HG02588 (cell line): Measurements from ENCODE around the gene BCAN.

Experiments
- ATAC-seq: cut with Tn5 transposase; IDR thresholded peaks from one replicate; pipeline ENCODE4 v1.9.1; 2021; ENCODE audit warnings: mild to moderate bottlenecking, moderate library complexity; ENCODE audit not compliant: unreplicated experiment

The BCAN gene

DNA sequence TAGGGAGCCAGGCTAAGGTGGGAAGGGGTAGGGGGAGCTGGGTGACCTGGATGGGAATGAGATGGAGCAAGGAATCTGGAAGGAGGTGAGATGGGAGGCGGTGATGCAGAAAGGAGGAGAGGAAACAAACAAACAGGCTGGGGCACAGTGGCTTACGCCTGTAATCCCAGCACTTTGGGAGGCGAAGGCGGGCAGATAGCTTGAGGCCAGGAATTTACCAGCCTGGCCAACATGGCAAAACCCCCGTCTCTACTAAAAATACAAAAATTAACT, 52.7 kb downstream of the BCAN start:
- no peak for ATAC-seq

DNA sequence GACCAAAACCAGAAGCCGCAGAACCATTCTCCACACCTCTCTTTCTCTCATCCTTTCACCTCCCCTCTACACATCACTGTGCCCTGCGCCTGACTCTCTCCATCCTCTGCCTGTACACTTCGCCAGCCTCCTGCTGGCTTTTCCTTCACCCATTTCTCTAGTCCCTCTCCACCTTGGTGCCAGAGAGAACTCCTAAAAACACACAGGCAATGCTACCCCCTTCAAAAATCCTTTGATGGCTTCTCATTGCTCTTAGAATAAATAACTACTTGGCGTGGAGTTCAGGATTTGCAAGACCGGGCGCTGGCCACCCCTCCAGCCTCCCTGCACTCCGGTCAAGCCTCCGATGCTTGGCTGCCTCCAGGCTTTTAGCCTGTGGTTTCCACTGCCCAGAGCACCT, 54.8 kb downstream of the BCAN start:
- no peak for ATAC-seq

- no peak for ATAC-seq
Measured at GRCh38 chr1:156697481-156697880, 55.6 kb downstream of the BCAN start.

DNA sequence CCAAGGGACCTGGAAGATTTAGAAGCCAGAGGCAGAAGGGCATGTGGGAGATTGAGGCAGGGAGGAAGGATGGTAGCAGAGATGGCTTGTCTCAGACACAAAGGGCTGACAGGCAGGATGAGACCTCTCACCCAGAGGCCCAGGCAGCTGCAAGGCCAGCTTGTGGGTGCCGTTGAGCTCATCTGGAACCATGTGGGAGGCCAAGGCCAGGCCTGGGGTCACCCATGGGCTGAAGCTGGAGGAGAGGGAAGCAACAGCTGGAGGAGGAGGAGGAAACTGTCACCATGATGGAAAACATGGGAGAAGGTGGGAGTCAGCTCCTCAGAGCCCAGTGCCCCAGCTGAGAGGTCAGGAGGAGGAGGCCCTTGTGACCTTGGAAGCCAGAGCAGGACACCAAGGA, 57.1 kb downstream of the BCAN start:
- ATAC-seq, result no peak

GRCh38 chr1:156700736-156701531, 59.0 kb downstream of the BCAN start:
- no peak for ATAC-seq

GRCh38 chr1:156703336-156703735, 61.4 kb downstream of the BCAN start:
- no peak for ATAC-seq

GRCh38 chr1:156703741-156704140, 61.8 kb downstream of the BCAN start:
- no peak for ATAC-seq

DNA sequence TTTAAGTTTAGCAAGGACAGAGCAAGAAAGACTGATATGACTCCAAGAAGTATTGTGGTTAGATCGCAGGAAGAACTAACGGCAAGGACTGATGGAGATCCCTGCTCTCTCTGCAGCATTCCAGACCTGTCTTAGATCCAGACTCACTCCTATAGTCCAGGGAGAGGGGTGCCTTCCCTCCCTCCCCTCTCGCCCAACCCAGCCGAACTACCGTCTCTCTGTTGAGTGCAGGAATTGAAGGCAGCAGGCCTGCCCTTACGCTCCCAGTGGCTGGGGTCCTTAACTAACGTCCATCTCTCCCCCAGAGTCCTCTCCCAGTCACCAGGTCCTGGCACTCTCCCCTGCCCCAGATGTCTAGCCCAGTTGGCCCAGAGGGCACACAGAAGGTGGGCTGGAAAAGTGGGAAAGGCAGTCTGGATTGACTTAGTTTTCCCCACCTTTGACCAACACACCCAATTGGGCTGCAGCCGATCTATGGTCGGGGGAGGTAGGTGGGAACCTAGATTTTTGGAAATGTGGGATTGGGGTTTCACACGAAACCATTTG, 62.3 kb downstream of the BCAN start:
- no peak for ATAC-seq

DNA sequence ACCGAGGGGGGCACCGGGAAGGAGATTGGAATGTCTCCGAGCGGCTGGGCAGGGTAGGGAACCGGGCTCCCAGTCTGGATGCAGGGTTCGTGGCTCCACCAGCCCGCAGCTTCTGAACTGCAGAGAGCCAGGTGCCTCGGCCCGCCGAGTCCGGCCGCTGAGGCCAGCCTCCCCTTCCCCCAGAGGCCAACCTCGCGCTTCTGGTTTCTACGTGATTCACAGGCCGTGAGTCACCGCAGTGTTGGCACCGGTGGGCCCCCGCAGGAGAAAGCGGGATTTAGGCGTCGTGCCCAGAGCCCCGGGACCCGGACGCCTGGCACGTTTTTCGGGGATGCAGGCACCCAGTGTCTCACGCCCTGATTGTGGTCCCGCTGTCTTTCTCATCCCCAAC, 63.0 kb downstream of the BCAN start:
- no peak for ATAC-seq

DNA sequence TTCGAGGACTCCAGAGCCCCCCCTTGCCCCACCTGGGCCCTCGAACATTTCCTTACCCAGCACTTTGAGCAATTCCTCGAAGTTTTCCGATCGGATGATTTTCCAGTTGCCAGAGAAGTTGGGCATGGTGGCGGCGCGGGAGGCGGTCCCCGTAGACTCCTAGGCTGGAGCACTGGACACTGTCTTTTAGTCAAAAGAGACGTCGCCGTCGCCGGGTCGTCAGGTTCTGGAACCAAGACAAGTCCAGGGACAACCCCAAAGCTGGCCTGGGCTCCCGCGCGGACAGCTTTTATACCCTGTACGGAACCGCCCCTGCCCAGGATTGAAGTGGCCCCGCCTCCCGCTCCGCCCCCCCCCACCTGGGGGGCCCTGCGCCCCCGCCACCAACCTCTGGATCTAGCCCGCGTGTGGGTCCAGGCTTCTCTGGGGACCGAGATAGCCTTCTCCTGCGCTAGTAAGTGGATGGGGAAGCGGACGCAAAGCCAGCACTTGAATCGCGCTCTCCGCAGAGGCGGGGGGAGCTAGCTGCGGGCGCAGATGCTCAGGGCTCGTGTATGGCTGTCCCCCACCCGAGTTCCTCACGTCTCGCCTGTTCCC, 63.5 kb downstream of the BCAN start, which contains the start of gene CRABP2:
TSS of gene CRABP2 (minus strand) at position 263 of the 597 bp plus-strand sequence. CDS start at position 126, 137 bp downstream.
- ATAC-seq, result no peak

DNA sequence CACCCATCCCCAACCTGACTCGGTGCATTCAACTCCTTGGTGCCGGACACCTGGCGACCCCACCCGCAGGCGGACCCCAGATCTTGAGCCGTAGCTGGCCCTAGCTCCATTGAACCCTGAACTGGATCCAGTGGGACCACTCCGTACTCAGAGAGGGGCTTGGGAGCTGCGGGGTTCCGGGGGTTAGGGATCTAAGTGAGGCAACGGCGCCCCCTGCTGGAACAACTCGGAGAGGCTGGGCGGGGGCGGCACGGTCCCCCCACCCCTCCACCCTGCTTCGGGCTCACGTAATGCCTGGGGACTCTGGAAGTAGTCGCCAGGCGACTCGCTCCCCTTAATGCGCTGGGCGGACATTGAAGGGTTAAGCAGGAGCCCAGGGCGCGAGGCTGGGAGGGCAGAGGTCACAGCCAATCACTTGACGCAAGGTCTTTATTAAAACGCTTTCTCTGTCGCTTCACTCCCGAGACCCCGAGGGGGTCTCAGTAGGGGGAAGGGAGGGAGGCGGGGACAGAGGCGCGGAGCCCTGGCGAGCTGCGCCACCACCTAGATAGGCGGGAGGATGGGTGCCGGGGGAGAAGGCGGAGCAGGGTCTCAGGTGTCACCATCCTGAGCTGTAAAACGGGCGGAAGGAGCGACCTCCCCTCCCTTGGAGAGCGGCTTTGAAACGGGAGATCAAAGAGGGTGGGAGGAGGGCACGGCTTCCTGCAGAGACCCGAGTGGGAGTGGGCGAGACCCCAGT, 64.2 kb downstream of the BCAN start:
- no peak for ATAC-seq

DNA sequence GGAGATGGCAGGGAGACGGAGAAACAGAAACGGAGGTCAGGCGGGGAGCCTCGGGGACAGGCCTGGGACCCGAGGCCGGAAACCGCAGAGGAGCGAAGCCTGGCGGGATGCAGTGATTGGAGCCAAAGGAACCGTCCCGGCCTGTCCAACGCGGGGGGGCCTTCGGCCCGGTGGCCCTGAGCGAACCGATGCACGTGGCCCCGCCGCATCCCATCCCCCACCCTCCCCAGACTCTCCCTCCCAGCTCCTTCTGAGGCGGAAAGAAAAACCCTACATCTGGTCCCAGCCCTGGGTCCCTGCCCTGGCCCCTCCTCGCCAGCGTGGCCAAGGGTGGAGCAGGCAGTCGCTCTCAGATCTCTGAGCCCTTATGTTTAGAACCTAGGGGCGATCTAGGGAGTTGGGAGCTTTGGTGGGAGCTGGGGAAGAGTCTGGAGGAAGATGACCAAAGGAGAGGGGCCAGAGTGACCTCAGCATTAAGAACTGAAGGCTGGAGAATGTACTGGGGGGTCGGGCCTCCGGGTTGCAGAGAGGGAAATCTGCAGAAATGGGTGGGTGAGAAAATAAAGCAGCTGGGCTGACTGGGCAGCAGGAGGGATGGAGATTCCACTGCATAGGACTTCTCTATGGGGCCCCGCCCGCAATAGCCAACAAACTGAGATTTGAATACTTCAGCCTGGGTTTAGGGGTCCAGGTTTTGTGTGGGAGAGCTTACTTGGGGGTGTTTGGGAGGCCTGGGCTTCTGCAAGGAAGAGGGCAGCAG, 64.9 kb downstream of the BCAN start:
- no peak for ATAC-seq

GRCh38 chr1:156707417-156708217, 65.7 kb downstream of the BCAN start:
- no peak for ATAC-seq

DNA sequence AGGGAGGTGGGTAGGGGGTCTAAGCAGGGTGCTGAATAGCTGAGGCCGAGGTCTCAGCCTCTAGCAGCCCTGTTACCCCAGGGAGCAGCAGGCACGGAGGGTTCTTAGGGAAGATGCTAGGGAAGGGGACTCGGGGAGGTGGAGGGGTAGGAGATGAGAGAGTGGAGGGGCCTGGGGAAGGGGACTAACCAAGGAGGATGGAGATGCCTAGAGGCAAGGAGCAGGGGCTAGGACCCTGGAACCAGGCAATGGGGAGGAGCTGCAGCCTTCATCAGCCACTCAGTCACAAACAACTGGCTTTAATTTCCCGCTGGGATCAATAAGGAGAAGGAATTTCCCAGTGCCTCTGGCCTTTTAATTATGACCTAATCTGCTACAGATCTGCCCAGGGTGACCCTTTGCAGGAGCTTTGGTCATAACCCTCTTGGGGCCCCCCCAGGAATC, 66.3 kb downstream of the BCAN start:
- ATAC-seq, result no peak

GRCh38 chr1:156709031-156709430, 67.1 kb downstream of the BCAN start:
- ATAC-seq, result no peak
